ENCODE results near the gene CAMK2D.

Gene CAMK2D

GRCh38 chr4:113743690-113744089 is 17.8 kb downstream of the CAMK2D start:
- H3K27me3 ChIP-seq: no peaks in the 10 kb centered on the region
- H3K4me3 ChIP-seq (ENCODE audit: low read depth in 1 of 2, low read length in 1 of 2): no peak overlapping the region
- TF ChIP-seq CTCF (IDR thresholded peaks at IDR 0.05): no peak
- no peak overlapping the region for H3K27ac ChIP-seq
- no peaks in the 10 kb centered on the region for H3K36me3 ChIP-seq
- H3K9me3 ChIP-seq: no peaks in the 10 kb centered on the region
- H3K4me1 ChIP-seq (ENCODE audit: control insufficient read depth in 1 of 2, insufficient read depth in 1 of 2, low read depth in 1 of 2, low read length in 1 of 2): no peaks in the 10 kb centered on the region

GRCh38 chr4:113742643-113743042 is 18.9 kb downstream of the CAMK2D start:
- Histone ChIP-seq H3K4me3 (ENCODE audit: low read depth in 1 of 2, low read length in 1 of 2) (no peak overlapping the region), H3K27me3 (no peaks in the 10 kb centered on the region), H3K4me1 (ENCODE audit: control insufficient read depth in 1 of 2, insufficient read depth in 1 of 2, low read depth in 1 of 2, low read length in 1 of 2) (no peaks in the 10 kb centered on the region), H3K27ac (no peak overlapping the region), H3K36me3 (no peaks in the 10 kb centered on the region), H3K9me3 (no peaks in the 10 kb centered on the region)
- TF ChIP-seq CTCF (IDR thresholded peaks at IDR 0.05): no peak

GRCh38 chr4:113741956-113742355 is 19.6 kb downstream of the CAMK2D start:
- no peak overlapping the region for H3K27ac ChIP-seq
- no peaks in the 10 kb centered on the region for H3K36me3 ChIP-seq
- no peak overlapping the region for H3K4me3 ChIP-seq (ENCODE audit: low read depth in 1 of 2, low read length in 1 of 2)
- TF ChIP-seq CTCF (IDR thresholded peaks at IDR 0.05): no peak
- H3K9me3 ChIP-seq: no peaks in the 10 kb centered on the region
- H3K4me1 ChIP-seq (ENCODE audit: control insufficient read depth in 1 of 2, insufficient read depth in 1 of 2, low read depth in 1 of 2, low read length in 1 of 2): no peaks in the 10 kb centered on the region
- no peaks in the 10 kb centered on the region for H3K27me3 ChIP-seq

- Histone ChIP-seq H3K27ac (no peak overlapping the region), H3K36me3 (no peaks in the 10 kb centered on the region), H3K4me1 (ENCODE audit: control insufficient read depth in 1 of 2, insufficient read depth in 1 of 2, low read depth in 1 of 2, low read length in 1 of 2) (no peaks in the 10 kb centered on the region), H3K27me3 (no peaks in the 10 kb centered on the region), H3K4me3 (ENCODE audit: low read depth in 1 of 2, low read length in 1 of 2) (no peak overlapping the region), H3K9me3 (no peaks in the 10 kb centered on the region)
- TF ChIP-seq CTCF (IDR thresholded peaks at IDR 0.05): no peak
These were observed 20.6 kb downstream of the CAMK2D start for GRCh38 chr4:113740857-113741379.

GRCh38 chr4:113739197-113739596 is 22.3 kb downstream of the CAMK2D start:
- H3K4me1 ChIP-seq (ENCODE audit: control insufficient read depth in 1 of 2, insufficient read depth in 1 of 2, low read depth in 1 of 2, low read length in 1 of 2): no peaks in the 10 kb centered on the region
- H3K36me3 ChIP-seq: no peaks in the 10 kb centered on the region
- no peak overlapping the region for H3K27ac ChIP-seq
- no peak overlapping the region for H3K4me3 ChIP-seq (ENCODE audit: low read depth in 1 of 2, low read length in 1 of 2)
- H3K27me3 ChIP-seq: no peaks in the 10 kb centered on the region
- H3K9me3 ChIP-seq: no peaks in the 10 kb centered on the region
- TF ChIP-seq CTCF (IDR thresholded peaks at IDR 0.05): no peak

GRCh38 chr4:113738251-113738650 is 23.3 kb downstream of the CAMK2D start:
- Histone ChIP-seq H3K4me1 (ENCODE audit: control insufficient read depth in 1 of 2, insufficient read depth in 1 of 2, low read depth in 1 of 2, low read length in 1 of 2) (no peaks in the 10 kb centered on the region), H3K36me3 (no peaks in the 10 kb centered on the region), H3K27me3 (no peaks in the 10 kb centered on the region), H3K27ac (no peak overlapping the region), H3K4me3 (ENCODE audit: low read depth in 1 of 2, low read length in 1 of 2) (no peak overlapping the region), H3K9me3 (no peaks in the 10 kb centered on the region)
- TF ChIP-seq CTCF (IDR thresholded peaks at IDR 0.05): no peak
